ENCODE measurements around the gene FAM111B. TPM values are rescaled to one million over a fixed set of nuclear protein-coding genes. Genes with fewer than 3 reads are reported as not detected.

The FAM111B gene
- total RNA-seq, 4 donors from 2014 or later: 0.38 to 1.4 (median 1.1) TPM; not detected in 1

DNA sequence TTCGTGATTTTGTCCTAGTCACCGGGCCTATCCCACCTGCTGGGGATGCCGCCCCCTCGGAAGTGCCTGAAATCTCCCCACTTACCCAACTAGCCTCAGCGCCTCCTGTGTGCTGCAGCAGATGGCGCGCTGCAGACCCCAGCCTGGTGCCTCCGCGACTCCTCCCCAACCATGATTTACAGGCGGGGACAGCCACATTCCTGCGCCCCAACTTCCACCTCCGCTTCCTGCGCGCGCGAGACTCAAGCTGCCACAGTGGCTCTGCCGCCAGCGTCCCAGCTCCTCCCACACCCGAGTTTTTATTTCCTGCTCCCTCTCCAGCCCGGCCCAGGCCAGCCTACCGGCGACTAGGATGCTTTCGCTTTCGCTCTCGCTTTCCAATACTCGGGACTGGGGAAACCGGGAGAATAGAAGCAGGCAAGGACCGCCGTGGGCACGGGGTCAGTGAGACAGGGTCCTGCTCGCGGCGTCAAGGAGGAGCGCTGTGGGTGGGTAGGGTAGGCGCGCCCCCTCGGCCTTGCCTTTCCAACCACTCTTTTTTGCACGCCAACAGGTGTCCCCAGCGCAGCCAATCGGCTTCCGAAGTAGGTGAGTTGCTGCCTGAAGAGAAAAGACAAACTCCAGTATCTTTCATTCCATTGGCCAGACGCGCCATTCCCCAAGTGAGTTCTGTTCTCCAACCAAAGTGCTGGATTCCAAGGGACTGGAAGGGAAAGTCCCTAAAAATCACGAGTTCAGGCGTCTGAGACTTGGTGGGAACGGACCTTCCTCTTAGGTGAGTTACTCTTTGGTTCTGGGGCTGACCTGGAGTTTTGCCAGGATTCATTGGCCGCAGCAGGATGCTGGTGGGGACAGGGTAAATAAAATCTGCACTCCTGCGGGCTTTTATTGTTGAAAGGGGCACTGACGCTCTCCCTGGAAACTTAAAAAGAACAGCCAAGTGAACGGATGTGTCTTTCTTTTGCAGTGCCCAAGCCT is 35.8 kb downstream of the FAM111B start, which contains the start of gene FAM111A:
Gene FAM111A (plus strand): TSS at position 327 of the 978 bp plus-strand sequence. CDS start 6,017 bp downstream, outside the sequence.
- TF ChIP-seq, protein P1, sequence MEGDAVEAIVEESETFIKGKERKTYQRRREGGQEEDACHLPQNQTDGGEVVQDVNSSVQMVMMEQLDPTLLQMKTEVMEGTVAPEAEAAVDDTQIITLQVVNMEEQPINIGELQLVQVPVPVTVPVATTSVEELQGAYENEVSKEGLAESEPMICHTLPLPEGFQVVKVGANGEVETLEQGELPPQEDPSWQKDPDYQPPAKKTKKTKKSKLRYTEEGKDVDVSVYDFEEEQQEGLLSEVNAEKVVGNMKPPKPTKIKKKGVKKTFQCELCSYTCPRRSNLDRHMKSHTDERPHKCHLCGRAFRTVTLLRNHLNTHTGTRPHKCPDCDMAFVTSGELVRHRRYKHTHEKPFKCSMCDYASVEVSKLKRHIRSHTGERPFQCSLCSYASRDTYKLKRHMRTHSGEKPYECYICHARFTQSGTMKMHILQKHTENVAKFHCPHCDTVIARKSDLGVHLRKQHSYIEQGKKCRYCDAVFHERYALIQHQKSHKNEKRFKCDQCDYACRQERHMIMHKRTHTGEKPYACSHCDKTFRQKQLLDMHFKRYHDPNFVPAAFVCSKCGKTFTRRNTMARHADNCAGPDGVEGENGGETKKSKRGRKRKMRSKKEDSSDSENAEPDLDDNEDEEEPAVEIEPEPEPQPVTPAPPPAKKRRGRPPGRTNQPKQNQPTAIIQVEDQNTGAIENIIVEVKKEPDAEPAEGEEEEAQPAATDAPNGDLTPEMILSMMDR (IDR thresholded peaks at IDR 0.05; ENCODE audit: low read depth): no peak

DNA sequence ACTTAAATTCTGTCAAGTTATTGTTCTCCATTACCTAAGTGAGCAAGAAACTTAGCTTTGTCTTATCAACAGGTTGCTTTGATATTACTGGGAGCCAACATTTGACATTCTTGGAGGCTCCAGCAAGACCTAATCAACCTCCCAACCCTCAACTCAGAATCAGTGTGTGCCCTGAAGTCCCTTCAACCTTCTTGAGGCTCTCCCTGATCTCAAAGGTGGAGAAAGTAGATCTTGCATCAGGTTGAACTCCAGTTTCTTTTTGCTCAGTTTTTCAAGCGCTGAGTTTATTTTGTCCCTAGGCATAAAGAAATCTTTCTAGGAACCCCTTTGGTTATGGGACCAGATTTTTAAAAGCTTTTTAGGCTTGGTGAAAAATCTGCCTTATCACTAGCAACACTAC is 37.1 kb downstream of the FAM111B start:
- TF ChIP-seq, protein P1 (IDR thresholded peaks at IDR 0.05; ENCODE audit: low read depth): no peak

DNA sequence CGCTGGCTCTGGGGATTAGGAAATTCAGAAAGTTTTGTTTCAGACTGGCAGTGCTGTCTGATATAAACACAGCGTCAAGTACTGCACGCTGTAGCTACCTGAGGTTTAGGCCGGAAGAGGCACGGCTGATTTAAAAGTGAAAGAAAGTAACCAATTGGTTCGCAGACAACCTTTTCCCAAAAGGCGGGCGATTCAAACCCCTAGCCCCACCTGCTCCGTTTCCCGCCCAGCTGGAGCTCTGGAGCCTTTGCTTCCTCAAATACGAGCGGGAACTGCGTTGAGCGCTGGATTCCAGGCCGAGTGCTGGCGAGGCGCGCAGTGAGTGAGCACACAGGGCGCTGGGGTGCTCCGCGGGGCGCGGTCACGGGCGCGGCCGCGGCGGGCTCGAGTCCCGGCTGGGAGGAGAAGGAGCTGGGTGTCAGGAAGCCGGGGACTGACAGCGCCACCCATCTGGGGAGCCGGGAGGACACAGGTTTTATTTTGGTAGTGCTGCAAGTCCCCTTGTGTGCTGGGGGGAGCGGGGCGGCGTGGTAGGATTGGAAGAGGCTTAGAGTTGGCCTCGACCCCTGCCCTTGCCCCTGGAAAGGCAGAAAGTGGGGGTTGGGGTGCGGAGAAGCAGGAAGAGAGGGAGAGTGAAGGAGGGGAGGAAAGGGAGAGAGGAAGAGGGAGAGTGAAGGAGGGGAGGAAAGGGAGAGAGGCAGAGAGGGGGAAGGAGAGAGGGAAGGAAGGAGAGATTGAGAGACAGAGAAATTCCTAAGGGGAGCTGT is 37.7 kb downstream of the FAM111B start:
- TF ChIP-seq, protein P1 (IDR thresholded peaks at IDR 0.05; ENCODE audit: low read depth): no peak

DNA sequence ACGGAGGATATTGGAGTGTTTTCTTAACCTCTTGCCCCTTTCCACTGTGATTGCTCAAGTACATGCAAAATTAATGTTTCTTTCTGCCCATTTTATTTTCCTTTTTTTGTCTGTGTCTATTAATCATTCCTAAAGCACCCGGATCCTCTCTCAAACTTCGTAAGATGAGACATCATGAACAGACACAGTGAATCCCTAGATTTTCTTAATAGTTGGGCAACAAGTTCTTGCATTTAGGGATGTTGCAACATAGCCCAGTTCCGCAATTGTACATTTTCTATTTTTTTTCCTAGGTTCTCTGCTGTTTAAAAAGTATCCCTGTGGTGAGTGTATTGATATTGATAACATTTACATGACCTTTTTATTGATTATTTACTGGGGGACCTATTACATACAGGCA is 38.5 kb downstream of the FAM111B start:
- TF ChIP-seq, protein P1 (IDR thresholded peaks at IDR 0.05; ENCODE audit: low read depth): no peak

DNA sequence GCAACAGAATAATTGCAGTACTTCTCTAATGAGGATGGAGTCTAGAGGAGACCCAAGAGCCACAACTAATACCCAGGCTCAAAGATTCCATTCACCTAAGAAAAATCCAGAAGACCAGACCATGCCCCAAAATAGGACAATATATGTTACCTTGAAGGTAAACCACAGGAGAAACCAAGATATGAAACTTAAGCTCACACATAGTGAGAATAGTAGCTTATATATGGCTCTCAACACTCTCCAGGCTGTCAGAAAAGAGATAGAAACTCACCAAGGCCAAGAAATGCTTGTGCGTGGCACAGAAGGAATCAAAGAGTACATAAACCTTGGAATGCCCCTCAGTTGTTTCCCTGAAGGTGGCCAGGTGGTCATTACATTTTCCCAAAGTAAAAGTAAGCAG is 44.7 kb downstream of the FAM111B start:
- TF ChIP-seq, protein P1 (IDR thresholded peaks at IDR 0.05; ENCODE audit: low read depth): no peak

DNA sequence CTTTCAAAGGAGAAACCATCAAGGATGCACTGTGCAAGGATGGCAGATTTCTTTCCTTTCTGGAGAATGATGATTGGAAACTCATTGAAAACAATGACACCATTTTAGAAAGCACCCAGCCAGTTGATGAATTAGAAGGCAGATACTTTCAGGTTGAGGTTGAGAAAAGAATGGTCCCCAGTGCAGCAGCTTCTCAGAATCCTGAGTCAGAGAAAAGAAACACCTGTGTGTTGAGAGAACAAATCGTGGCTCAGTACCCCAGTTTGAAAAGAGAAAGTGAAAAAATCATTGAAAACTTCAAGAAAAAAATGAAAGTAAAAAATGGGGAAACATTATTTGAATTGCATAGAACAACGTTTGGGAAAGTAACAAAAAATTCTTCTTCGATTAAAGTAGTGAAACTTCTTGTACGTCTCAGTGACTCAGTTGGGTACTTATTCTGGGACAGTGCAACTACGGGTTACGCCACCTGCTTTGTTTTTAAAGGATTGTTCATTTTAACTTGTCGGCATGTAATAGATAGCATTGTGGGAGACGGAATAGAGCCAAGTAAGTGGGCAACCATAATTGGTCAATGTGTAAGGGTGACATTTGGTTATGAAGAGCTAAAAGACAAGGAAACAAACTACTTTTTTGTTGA is 45.4 kb downstream of the FAM111B start:
- TF ChIP-seq, protein P1 (IDR thresholded peaks at IDR 0.05; ENCODE audit: low read depth): no peak

Data from subcutaneous adipose tissue (tissue), 4 donors.